Type B pancreatic cell (in vitro differentiated cells): ENCODE data around the gene RASGEF1C. TPM values are rescaled to one million over a fixed set of nuclear protein-coding genes. Genes with fewer than 3 reads are reported as not detected.

Experiments used
- DNase-seq: peaks from one replicate; pipeline ENCODE4 v3.0.0; 2021; ENCODE audit warnings: mixed read lengths; ENCODE audit not compliant: unreplicated experiment; ENCODE audit errors: extremely low spot score
- H3K27ac Mint-ChIP-seq: 2 replicates; pipeline ENCODE4 v1.8.0; 2021; ENCODE audit warnings: mild to moderate bottlenecking, mixed read lengths
- H3K27me3 Mint-ChIP-seq: 2 replicates; pipeline ENCODE4 v1.8.0; 2021; ENCODE audit warnings: mixed read lengths
- H3K36me3 Mint-ChIP-seq: 2 replicates; pipeline ENCODE4 v1.8.0; 2021; ENCODE audit warnings: mixed read lengths
- H3K4me1 Mint-ChIP-seq: one replicate; pipeline ENCODE4 v1.8.0; 2021; ENCODE audit warnings: mixed read lengths; ENCODE audit not compliant: unreplicated experiment
- H3K4me3 Mint-ChIP-seq: 2 replicates; pipeline ENCODE4 v1.8.0; 2021; ENCODE audit warnings: mild to moderate bottlenecking, mixed read lengths
- H3K9me3 Mint-ChIP-seq: 2 replicates; pipeline ENCODE4 v1.8.0; 2021; ENCODE audit warnings: mixed read lengths
- total RNA-seq: library from RNA; stranded (reverse); gene quantifications from 2 replicates; pipeline ENCODE4 v1.2.1, GENCODE V29; 2021; ENCODE audit warnings: low replicate concordance
- TF ChIP-seq, protein P1 (sequence below): fragments of 200-600 bp; sonication (generic); conservative IDR thresholded peaks from 2 replicates; pipeline ENCODE4 v1.5.0; 2021; ENCODE audit warnings: antibody characterized with exemption, mild to moderate bottlenecking

Gene RASGEF1C
- total RNA-seq, 1 donor from 2014 or later: 0.77 TPM

DNA sequence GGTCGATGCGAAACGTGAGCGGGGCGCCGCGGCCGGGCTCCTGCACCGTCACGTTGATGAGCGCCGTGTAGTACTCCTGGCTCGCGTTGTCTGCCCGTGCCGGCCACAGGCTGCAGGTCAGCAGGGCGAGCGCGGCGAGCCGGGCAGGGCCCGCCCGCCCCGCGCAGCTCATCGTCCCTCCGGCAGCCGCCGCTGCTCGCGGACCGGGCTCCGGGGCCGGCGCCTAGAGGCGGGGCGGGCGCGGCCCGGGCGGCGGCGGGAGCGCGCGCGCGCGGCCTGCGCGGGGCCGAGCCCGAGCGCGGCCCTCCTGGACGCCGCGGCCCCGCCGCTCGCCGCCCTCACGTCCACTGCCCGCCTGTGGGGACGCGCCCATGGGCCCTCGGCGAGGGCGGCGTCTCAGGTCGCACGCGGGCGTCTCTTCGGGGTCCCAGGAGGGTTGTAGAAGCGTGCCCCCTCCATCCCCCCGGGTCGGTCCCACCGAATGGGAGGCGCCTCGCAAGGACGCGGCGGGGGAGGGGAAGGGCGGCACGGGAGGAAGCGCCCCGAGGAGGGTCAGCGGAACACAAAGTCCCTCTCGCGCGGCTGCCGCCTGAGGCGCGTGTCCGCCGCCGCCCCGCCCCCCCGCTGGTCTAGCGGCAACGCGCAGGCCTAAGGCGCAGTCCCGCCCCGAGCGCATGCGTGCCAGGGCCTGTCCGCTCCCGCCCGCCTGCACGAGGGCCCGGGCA, 137.3 kb downstream of the RASGEF1C start, which contains the start of gene RNF130:
TSS of gene RNF130 (minus strand) at position 229 of the 725 bp plus-strand sequence. CDS start at position 172, 57 bp downstream.
- H3K4me1 Mint-ChIP-seq: peaks cover 27% of the 10 kb centered on the region
- no peaks in the 10 kb centered on the region for H3K9me3 Mint-ChIP-seq
- peaks cover 8% of the 10 kb centered on the region for H3K27me3 Mint-ChIP-seq
- peak; percentile 96 for DNase-seq
- peak within 1 kb of the TSS; percentile 98 for H3K4me3 Mint-ChIP-seq
- TF ChIP-seq, protein P1, sequence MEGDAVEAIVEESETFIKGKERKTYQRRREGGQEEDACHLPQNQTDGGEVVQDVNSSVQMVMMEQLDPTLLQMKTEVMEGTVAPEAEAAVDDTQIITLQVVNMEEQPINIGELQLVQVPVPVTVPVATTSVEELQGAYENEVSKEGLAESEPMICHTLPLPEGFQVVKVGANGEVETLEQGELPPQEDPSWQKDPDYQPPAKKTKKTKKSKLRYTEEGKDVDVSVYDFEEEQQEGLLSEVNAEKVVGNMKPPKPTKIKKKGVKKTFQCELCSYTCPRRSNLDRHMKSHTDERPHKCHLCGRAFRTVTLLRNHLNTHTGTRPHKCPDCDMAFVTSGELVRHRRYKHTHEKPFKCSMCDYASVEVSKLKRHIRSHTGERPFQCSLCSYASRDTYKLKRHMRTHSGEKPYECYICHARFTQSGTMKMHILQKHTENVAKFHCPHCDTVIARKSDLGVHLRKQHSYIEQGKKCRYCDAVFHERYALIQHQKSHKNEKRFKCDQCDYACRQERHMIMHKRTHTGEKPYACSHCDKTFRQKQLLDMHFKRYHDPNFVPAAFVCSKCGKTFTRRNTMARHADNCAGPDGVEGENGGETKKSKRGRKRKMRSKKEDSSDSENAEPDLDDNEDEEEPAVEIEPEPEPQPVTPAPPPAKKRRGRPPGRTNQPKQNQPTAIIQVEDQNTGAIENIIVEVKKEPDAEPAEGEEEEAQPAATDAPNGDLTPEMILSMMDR: no peak
- peak within 1 kb of the TSS; percentile 93 for H3K27ac Mint-ChIP-seq
- peaks cover 6% of the 10 kb centered on the region for H3K36me3 Mint-ChIP-seq

DNA sequence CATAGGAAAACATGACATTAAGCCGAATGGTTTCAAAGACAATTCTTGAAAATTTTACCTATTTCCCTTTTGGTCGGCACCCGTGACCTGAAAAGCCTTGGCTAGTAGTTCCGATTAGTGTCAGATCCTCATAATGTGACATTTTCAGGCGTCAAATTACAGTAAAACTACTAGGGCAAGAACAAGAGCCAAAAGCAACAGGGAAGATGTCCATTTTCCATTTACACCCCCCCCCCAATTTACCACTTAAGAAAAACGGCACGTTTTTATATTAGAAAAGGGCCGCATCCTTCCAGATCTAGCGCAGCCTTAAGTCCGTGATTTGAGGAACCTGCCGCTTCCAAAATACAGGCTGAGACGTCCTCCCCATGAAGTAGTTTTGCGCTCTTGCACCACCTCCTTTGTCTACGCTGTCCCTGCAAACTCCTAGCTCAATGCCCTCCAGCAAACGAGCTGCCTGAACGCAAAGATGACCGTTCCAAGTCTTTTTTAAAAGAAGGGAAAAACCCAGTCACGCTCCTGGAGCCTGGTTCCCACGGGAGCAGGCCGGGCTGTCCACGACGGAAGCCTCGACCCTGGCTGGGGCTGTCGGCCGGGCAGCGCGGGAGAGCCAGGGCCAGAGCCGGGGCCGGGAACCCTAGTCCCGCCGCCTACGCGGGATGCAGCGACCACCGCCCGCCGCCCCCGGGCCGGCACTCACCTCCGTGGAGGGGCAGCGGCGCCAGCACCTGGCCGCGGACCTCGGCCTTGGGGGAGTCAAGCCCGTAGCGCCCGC, 138.1 kb downstream of the RASGEF1C start:
- H3K27ac Mint-ChIP-seq: peak overlapping the region; percentile 93
- no peak for DNase-seq
- peaks cover 11% of the 10 kb centered on the region for H3K36me3 Mint-ChIP-seq

DNA sequence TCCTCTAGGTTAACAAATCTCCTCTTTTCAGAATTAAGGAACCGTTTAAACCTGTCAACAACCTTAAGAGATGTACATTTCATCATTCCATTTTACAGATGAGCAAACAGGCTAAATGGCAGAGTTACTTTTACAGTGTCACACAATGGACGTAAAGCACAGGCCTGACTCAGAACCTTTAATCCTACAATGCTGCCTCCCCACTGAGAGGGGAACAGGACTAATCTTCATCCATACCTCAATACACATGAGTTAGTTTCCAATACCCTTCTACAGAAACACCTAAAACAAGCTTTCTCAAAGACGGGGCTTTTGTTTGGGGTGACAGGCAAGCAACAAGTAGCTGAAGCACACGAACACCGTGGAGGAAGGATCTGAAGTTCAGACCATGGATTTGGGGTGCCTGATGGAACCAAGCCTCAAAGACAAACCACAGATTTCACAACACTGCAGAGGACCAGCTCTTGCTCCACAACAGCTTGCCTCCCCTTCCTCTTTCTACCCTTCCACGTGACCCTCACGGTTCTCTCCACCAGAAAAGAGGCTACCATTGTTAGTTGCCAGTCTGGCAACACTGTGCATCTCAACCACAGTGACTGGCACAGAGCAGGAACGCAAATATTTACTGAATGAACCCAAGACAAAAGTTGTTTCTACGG, 139.3 kb downstream of the RASGEF1C start:
- peaks cover 8% of the 10 kb centered on the region for H3K27me3 Mint-ChIP-seq
- H3K27ac Mint-ChIP-seq: peak overlapping the region; percentile 93
- TF ChIP-seq, protein P1: no peak
- H3K4me3 Mint-ChIP-seq: peak overlapping the region; percentile 98
- peaks cover 13% of the 10 kb centered on the region for H3K36me3 Mint-ChIP-seq
- no peaks in the 10 kb centered on the region for H3K9me3 Mint-ChIP-seq
- DNase-seq: no peak
- peaks cover 27% of the 10 kb centered on the region for H3K4me1 Mint-ChIP-seq

More for the DNA sequence above, 138.1 kb downstream of the RASGEF1C start:
- Mint-ChIP-seq H3K4me3 (peak overlapping the region; percentile 98), H3K27me3 (peaks cover 8% of the 10 kb centered on the region), H3K4me1 (peaks cover 27% of the 10 kb centered on the region), H3K9me3 (no peaks in the 10 kb centered on the region)
- TF ChIP-seq, protein P1: no peak

DNA sequence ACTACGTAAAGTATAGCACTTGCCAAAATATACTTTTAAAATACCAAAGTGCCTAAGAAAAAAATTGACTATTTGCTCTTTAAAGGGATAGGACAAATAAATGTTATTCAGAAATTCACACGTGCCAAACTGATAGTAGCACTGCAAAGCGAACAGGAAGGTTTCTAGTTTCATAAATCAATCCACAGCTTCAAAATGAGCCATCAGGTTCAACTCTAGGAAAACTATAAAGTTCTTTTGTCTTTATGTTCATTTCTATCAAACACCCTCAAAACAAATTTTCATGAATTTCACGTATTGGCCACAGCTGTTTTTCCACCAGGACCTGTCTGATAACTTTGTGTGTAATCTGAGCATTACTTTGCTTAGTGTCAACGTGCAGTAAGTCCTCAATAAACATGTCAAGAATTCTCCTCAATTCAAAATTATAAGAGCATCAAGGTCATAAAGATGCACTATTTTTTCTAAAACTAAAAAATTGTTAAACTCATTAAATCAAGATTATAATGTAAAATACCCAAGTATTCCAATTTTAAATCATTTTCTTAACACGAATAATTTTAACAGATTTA, 140.4 kb downstream of the RASGEF1C start:
- Mint-ChIP-seq H3K4me1 (peaks cover 27% of the 10 kb centered on the region), H3K36me3 (peaks cover 9% of the 10 kb centered on the region), H3K4me3 (peak overlapping the region; percentile 8), H3K27ac (no peak overlapping the region), H3K27me3 (peaks cover 2% of the 10 kb centered on the region), H3K9me3 (no peaks in the 10 kb centered on the region)
- TF ChIP-seq, protein P1: no peak
- no peak for DNase-seq

DNA sequence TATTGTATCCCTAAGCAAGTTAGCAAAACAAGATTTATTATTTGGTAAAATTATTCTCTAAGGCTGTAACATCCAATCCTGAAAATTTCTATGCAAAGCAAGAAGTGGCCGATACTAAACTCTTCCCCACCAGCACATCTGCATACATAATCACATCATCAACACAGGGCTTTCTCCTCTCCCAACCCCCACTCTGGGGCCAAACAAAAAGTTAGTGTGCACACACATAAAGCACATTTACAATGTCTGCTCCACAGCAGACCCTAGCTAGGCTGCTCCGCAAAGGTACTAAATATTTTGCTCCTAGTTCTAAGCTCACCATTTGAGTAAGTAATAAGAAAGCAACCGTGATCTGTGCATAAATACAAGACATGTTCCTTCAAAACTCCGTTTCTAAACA, 141.0 kb downstream of the RASGEF1C start:
- TF ChIP-seq, protein P1: no peak
- peaks cover 11% of the 10 kb centered on the region for H3K36me3 Mint-ChIP-seq
- H3K27me3 Mint-ChIP-seq: no peaks in the 10 kb centered on the region
- H3K9me3 Mint-ChIP-seq: no peaks in the 10 kb centered on the region
- no peak for DNase-seq
- H3K4me3 Mint-ChIP-seq: peak overlapping the region; percentile 8
- peaks cover 27% of the 10 kb centered on the region for H3K4me1 Mint-ChIP-seq
- no peak overlapping the region for H3K27ac Mint-ChIP-seq
